Progenitor cell of endocrine pancreas (in vitro differentiated cells): ENCODE results near the gene KRTAP12-4. TPM values are rescaled to one million over a fixed set of nuclear protein-coding genes. Genes with fewer than 3 reads are reported as not detected.

Source experiments
- DNase-seq: peaks from one replicate; pipeline ENCODE4 v3.0.0; 2021; ENCODE audit warnings: low spot score; ENCODE audit not compliant: unreplicated experiment
- H3K27ac Mint-ChIP-seq: 2 replicates; pipeline ENCODE4 v1.8.0; 2021; ENCODE audit warnings: mild to moderate bottlenecking, moderate library complexity, mixed read lengths
- H3K27me3 Mint-ChIP-seq: 2 replicates; pipeline ENCODE4 v1.8.0; 2021; ENCODE audit warnings: mixed read lengths
- H3K36me3 Mint-ChIP-seq: 2 replicates; pipeline ENCODE4 v1.8.0; 2022; ENCODE audit warnings: mixed read lengths; ENCODE audit not compliant: insufficient read depth
- H3K4me1 Mint-ChIP-seq: 2 replicates; pipeline ENCODE4 v1.8.0; 2021; ENCODE audit warnings: low read depth, mixed read lengths
- H3K4me3 Mint-ChIP-seq: 2 replicates; pipeline ENCODE4 v1.8.0; 2021; ENCODE audit warnings: low read depth, mild to moderate bottlenecking, moderate library complexity, mixed read lengths
- H3K9me3 Mint-ChIP-seq: 2 replicates; pipeline ENCODE4 v1.8.0; 2021; ENCODE audit warnings: low read depth, mixed read lengths
- CTCF ChIP-seq: fragments of 200-600 bp; sonication (generic); IDR thresholded peaks from one replicate; pipeline ENCODE4 v1.5.0; 2021; ENCODE audit warnings: antibody characterized with exemption, mild to moderate bottlenecking; ENCODE audit not compliant: unreplicated experiment
- long read RNA-seq: library from polyadenylated mRNA; unstranded; transcript quantifications from one replicate; pipeline ENCODE4 v2.0.0, GENCODE V29; 2020
- total RNA-seq: library from RNA; stranded (reverse); gene quantifications from 2 replicates; pipeline ENCODE4 v1.2.1, GENCODE V29; 2021

Gene KRTAP12-4
- total RNA-seq, result not detected in 2 replicates
- long read RNA-seq, result 0 reads

GRCh38 chr21:44654576-44655175 is at the start of gene KRTAP12-4:
TSS of gene KRTAP12-4 (minus strand) at chr21:44654659. CDS start at chr21:44654614, 45 bp downstream.
- no peak for DNase-seq
- no peaks in the 10 kb centered on the region for H3K4me1 Mint-ChIP-seq
- H3K36me3 Mint-ChIP-seq, result no peaks in the 10 kb centered on the region
- no peak for TF ChIP-seq CTCF
- H3K27me3 Mint-ChIP-seq, result peaks cover 5% of the 10 kb centered on the region
- H3K4me3 Mint-ChIP-seq, result no peak within 1 kb of the TSS
- H3K27ac Mint-ChIP-seq, result no peak within 1 kb of the TSS
- H3K9me3 Mint-ChIP-seq, result peaks cover 11% of the 10 kb centered on the region

- TF ChIP-seq CTCF, result no peak
- H3K27me3 Mint-ChIP-seq, result peaks cover 87% of the 10 kb centered on the region
- H3K36me3 Mint-ChIP-seq, result no peaks in the 10 kb centered on the region
- H3K4me1 Mint-ChIP-seq, result peaks cover 3% of the 10 kb centered on the region
- no peak for DNase-seq
- peaks cover 3% of the 10 kb centered on the region for H3K9me3 Mint-ChIP-seq
- no peak overlapping the region for H3K27ac Mint-ChIP-seq
- no peak overlapping the region for H3K4me3 Mint-ChIP-seq
These were observed 49.5 kb upstream of the KRTAP12-4 start for GRCh38 chr21:44703731-44704635.

- Mint-ChIP-seq H3K27ac (no peak overlapping the region), H3K4me3 (no peak overlapping the region), H3K4me1 (peaks cover 3% of the 10 kb centered on the region), H3K36me3 (no peaks in the 10 kb centered on the region), H3K27me3 (peaks cover 85% of the 10 kb centered on the region), H3K9me3 (peaks cover 3% of the 10 kb centered on the region)
- DNase-seq, result no peak
- TF ChIP-seq CTCF, result no peak
These were observed 48.7 kb upstream of the KRTAP12-4 start for GRCh38 chr21:44702973-44703730.

- Mint-ChIP-seq H3K4me1 (peaks cover 5% of the 10 kb centered on the region), H3K27ac (no peak overlapping the region), H3K9me3 (peaks cover 3% of the 10 kb centered on the region), H3K27me3 (peaks cover 85% of the 10 kb centered on the region), H3K36me3 (no peaks in the 10 kb centered on the region), H3K4me3 (no peak overlapping the region)
- TF ChIP-seq CTCF, result no peak
- no peak for DNase-seq
These were observed 47.9 kb upstream of the KRTAP12-4 start for GRCh38 chr21:44702111-44702972.
